Caco-2 (cell line): ENCODE data around the gene C10orf67. TPM values are rescaled to one million over a fixed set of nuclear protein-coding genes. Genes with fewer than 3 reads are reported as not detected.

Source experiments
- BruUV-seq: library from RNA; stranded (reverse); fragments of 400-500 nt; replicated peaks from 2 replicates; lab custom pipeline; 2021; lab: Mats Ljungman, UMichigan
- CTCF ChIA-PET: fragments of 300-600 bp; sonication (Branson Sonifier 250); formaldehyde crosslinking; loops from one replicate; lab custom pipeline; 2022; ENCODE audit warnings: antibody characterized with exemption; lab: Charles Lee
- POLR2A ChIA-PET: fragments of 300-600 bp; sonication (Branson Sonifier 250); formaldehyde crosslinking; loops from one replicate; lab custom pipeline; 2022; ENCODE audit warnings: antibody characterized with exemption; lab: Charles Lee
- DNase-seq, 2 experiments: peaks; one replicate each; pipeline versions ENCODE4 v3.0.0 to v3.0.0-alpha.2; 2020 to 2022
- H3K27me3 ChIP-seq: replicated peaks from 2 replicates; pipeline ENCODE4 v1.6.0; 2011; ENCODE audit warnings: low read length; ENCODE audit not compliant: control insufficient read depth, insufficient read depth
- H3K36me3 ChIP-seq: 2 replicates; pipeline ENCODE4 v1.5.1; 2011; ENCODE audit warnings: low read length; ENCODE audit not compliant: control insufficient read depth, insufficient read depth
- H3K4me1 ChIP-seq: fragments of 250-450 bp; sonication (Bioruptor Pico); 2 replicates; pipeline ENCODE4 v1.5.1; 2020; ENCODE audit warnings: mild to moderate bottlenecking
- H3K4me3 ChIP-seq: 2 replicates; pipeline ENCODE4 v1.5.1; 2011; ENCODE audit warnings: low read depth, mild to moderate bottlenecking, control low read depth, low read length
- H3K9me3 ChIP-seq: fragments of 250-450 bp; sonication (Bioruptor Pico); 2 replicates; pipeline ENCODE4 v1.5.1; 2020; ENCODE audit warnings: mild to moderate bottlenecking, moderate library complexity
- H3K27ac Mint-ChIP-seq: one replicate; pipeline ENCODE4 v1.8.0; 2022; ENCODE audit warnings: mixed read lengths; ENCODE audit not compliant: unreplicated experiment
- H3K27me3 Mint-ChIP-seq: one replicate; pipeline ENCODE4 v1.8.0; 2022; ENCODE audit warnings: mixed read lengths; ENCODE audit not compliant: insufficient read depth, unreplicated experiment
- H3K36me3 Mint-ChIP-seq: one replicate; pipeline ENCODE4 v1.8.0; 2022; ENCODE audit warnings: mild to moderate bottlenecking, mixed read lengths; ENCODE audit not compliant: insufficient read depth, unreplicated experiment
- H3K4me1 Mint-ChIP-seq: one replicate; pipeline ENCODE4 v1.8.0; 2022; ENCODE audit warnings: low read depth, mixed read lengths; ENCODE audit not compliant: unreplicated experiment
- H3K4me3 Mint-ChIP-seq: one replicate; pipeline ENCODE4 v1.8.0; 2022; ENCODE audit warnings: mild to moderate bottlenecking, moderate library complexity, mixed read lengths; ENCODE audit not compliant: unreplicated experiment
- H3K9me3 Mint-ChIP-seq: one replicate; pipeline ENCODE4 v1.8.0; 2022; ENCODE audit warnings: mixed read lengths; ENCODE audit not compliant: unreplicated experiment
- CTCF ChIP-seq, 2 experiments: fragments of 200-600 bp in 1 of 2; IDR thresholded peaks; 1 replicate in 1 of 2; 2 replicates in 1 of 2; pipeline versions ENCODE4 v1.5.1 to v1.8.0; 2011 to 2022; ENCODE audit warnings: antibody characterized with exemption in 1 of 2, control low read depth in 1 of 2, inconsistent platforms in 1 of 2, low read depth in 1 of 2, low read length in 1 of 2, mild to moderate bottlenecking in 1 of 2, moderate library complexity in 1 of 2; ENCODE audit not compliant: insufficient read depth in 1 of 2, severe bottlenecking in 1 of 2, unreplicated experiment in 1 of 2
- intact Hi-C: fragments of 100-400 bp; cut with micrococcal nuclease; formaldehyde crosslinking; loops from one replicate; pipeline ENCODE4 v1.10.0; 2022; ENCODE audit not compliant: unreplicated experiment
- total RNA-seq: library from RNA; stranded (reverse); gene quantifications from 2 replicates; pipeline ENCODE4 v1.2.3, GENCODE V29; 2022

Gene C10orf67
- total RNA-seq, 1 experiment from 2014 or later = not detected

- no peak for DNase-seq
- no TSS peak for BruUV-seq
- no peaks in the 10 kb centered on the region for H3K36me3 Mint-ChIP-seq
- no peak for TF ChIP-seq CTCF (IDR thresholded peaks at IDR 0.05; ENCODE audit: insufficient read depth in 1 of 2, low read depth in 1 of 2, low read length in 1 of 2, severe bottlenecking in 1 of 2, unreplicated experiment in 1 of 2)
- CTCF ChIA-PET = interaction anchor here (1.0 to 3.8 kb wide), 4 partner anchors 21 to 136 kb away, joined by 3 to 54 read pairs (median 5); no protein-coding TSS in a partner anchor
- no peaks in the 10 kb centered on the region for H3K4me1 Mint-ChIP-seq
- no peaks in the 10 kb centered on the region for H3K36me3 ChIP-seq
- peaks cover 8% of the 10 kb centered on the region for H3K27me3 Mint-ChIP-seq
- H3K9me3 Mint-ChIP-seq = no peaks in the 10 kb centered on the region
- no peaks in the 10 kb centered on the region for H3K4me1 ChIP-seq
- POLR2A ChIA-PET = no interaction called here
- H3K4me3 ChIP-seq = no peak overlapping the region
- H3K27me3 ChIP-seq = no peaks in the 10 kb centered on the region
- no peaks in the 10 kb centered on the region for H3K9me3 ChIP-seq
- intact Hi-C loops = loop anchor here (1.0 to 2.0 kb wide), 2 partner anchors 133 to 409 kb away; no protein-coding TSS in a partner anchor
- no peak overlapping the region for H3K27ac Mint-ChIP-seq
- H3K4me3 Mint-ChIP-seq = no peak overlapping the region
These were observed 50.5 kb downstream of the C10orf67 start for GRCh38 chr10:23293973-23294590.

- TF ChIP-seq CTCF (IDR thresholded peaks at IDR 0.05; ENCODE audit: insufficient read depth in 1 of 2, low read depth in 1 of 2, low read length in 1 of 2, severe bottlenecking in 1 of 2, unreplicated experiment in 1 of 2) = peak; percentile 63 to 84
- Mint-ChIP-seq H3K9me3 (no peaks in the 10 kb centered on the region), H3K36me3 (no peaks in the 10 kb centered on the region), H3K4me1 (no peaks in the 10 kb centered on the region), H3K27me3 (peaks cover 8% of the 10 kb centered on the region), H3K4me3 (no peak overlapping the region), H3K27ac (no peak overlapping the region)
- Histone ChIP-seq H3K4me3 (no peak overlapping the region), H3K9me3 (no peaks in the 10 kb centered on the region), H3K4me1 (no peaks in the 10 kb centered on the region), H3K27me3 (no peaks in the 10 kb centered on the region), H3K36me3 (no peaks in the 10 kb centered on the region)
- no TSS peak for BruUV-seq
- ChIA-PET POLR2A (no interaction called here), CTCF (interaction anchor here (0.6 to 3.8 kb wide), 8 partner anchors 21 to 142 kb away, joined by 3 to 54 read pairs (median 4); no protein-coding TSS in a partner anchor)
- DNase-seq = peak; percentile 58 to 72
- intact Hi-C loops = loop anchor here (1.0 kb wide), 1 partner anchor 132 kb away; no protein-coding TSS in a partner anchor
These were observed 51.4 kb downstream of the C10orf67 start for GRCh38 chr10:23293145-23293724.

GRCh38 chr10:23291551-23292334 lies 52.9 kb downstream of the C10orf67 start:
- Histone ChIP-seq H3K9me3 (no peaks in the 10 kb centered on the region), H3K36me3 (no peaks in the 10 kb centered on the region), H3K4me1 (no peaks in the 10 kb centered on the region), H3K27me3 (no peaks in the 10 kb centered on the region), H3K4me3 (no peak overlapping the region)
- Mint-ChIP-seq H3K27ac (no peak overlapping the region), H3K9me3 (no peaks in the 10 kb centered on the region), H3K4me3 (no peak overlapping the region), H3K36me3 (no peaks in the 10 kb centered on the region), H3K4me1 (no peaks in the 10 kb centered on the region), H3K27me3 (peaks cover 6% of the 10 kb centered on the region)
- BruUV-seq = no TSS peak
- no peak for TF ChIP-seq CTCF (IDR thresholded peaks at IDR 0.05; ENCODE audit: insufficient read depth in 1 of 2, low read depth in 1 of 2, low read length in 1 of 2, severe bottlenecking in 1 of 2, unreplicated experiment in 1 of 2)
- intact Hi-C loops = no loop called here
- ChIA-PET POLR2A (no interaction called here), CTCF (interaction anchor here (0.6 to 3.8 kb wide), 2 partner anchors 29 to 133 kb away, joined by 5 to 54 read pairs; no protein-coding TSS in a partner anchor)
- DNase-seq = peak in 1 of 2 experiments; percentile 18
